GM04503 (cell line): ENCODE data around the gene UVRAG.
"Not testable (repeated sequence)": the region's sequence is repeated elsewhere in the genome, so short reads cannot be mapped to it uniquely, and the experiment has no call there.

Source experiments
- DNase-seq: peaks from one replicate; pipeline ENCODE4 v3.0.0-alpha.2; 2012; ENCODE audit warnings: low read depth

Gene UVRAG

GRCh38 chr11:75879737-75880136 lies 64.7 kb downstream of the UVRAG start:
- no peak for DNase-seq

DNA sequence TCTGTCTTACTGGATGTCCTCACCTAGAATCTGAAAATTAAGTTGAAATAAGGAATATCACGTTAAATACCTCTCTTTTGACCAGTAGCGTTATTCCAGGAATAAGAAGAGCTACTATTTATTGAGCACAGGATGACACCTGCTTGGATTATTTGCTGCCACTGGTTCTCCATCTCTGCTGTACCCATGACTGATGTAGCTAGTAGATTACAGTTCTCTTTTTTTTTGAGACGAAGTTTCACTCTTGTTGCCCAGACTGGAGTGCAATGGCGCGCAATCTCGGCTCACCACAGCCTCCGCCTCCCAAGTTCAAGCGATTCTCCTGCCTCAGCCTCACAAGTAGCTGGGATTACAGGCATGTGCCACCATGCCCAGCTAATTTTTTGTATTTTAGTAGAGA lies 65.3 kb downstream of the UVRAG start:
- DNase-seq: not testable (repeated sequence)

GRCh38 chr11:75884321-75884720 lies 69.3 kb downstream of the UVRAG start:
- DNase-seq: no peak

GRCh38 chr11:75888416-75888815 lies 73.4 kb downstream of the UVRAG start:
- DNase-seq: no peak

- no peak for DNase-seq
Measured at GRCh38 chr11:75891947-75892739, 77.1 kb downstream of the UVRAG start.

GRCh38 chr11:75893251-75893650 lies 78.2 kb downstream of the UVRAG start:
- no peak for DNase-seq

DNA sequence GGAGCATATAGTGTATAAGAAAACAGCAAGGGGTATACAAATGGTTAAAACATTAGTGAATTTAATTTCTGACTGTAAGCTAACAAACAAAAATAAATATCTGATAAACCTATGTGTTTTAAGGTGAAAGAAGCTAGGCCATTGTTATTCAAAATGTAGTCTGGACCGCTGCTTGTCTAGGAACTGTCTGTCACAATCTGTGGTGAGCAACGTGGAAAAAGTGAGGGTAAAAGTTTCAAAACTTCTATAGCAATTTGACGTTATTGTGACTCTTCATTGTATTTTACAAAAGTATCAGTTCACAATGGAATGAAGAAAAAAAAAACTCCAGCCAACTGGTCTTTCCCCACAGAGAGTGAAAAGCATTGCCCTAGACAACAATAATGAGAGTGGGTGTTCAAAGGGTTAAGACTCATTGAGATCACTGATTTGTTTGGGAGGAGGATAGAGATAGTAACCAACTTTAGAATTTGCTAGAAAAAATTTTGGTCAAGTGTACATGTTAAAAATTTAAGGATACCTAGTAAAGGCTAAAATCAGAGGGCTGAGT lies 79.1 kb downstream of the UVRAG start:
- no peak for DNase-seq

- DNase-seq: peak; percentile 14
Measured at GRCh38 chr11:75896843-75897419, 81.9 kb downstream of the UVRAG start.

DNA sequence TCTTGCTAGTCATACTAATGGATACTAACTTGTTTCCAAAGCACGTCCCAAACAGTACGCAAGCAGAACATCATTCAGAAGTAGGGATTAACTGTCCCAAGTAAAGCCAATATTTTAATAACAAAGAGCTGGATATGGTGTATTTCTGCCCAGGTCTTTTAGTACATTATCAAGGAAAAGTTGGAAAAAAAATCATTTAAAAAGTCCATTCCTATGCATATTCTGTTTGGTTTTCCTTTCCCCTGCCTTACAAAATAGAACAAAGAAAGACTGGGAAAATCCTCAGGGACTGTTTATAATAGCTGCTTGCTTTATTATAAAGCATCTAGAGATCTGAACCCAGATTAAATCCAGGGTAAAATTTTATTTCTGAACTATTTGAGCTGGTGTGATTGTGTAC lies 83.9 kb downstream of the UVRAG start:
- DNase-seq: no peak

GRCh38 chr11:75899806-75900205 lies 84.8 kb downstream of the UVRAG start:
- no peak for DNase-seq

GRCh38 chr11:75900848-75901247 lies 85.8 kb downstream of the UVRAG start:
- no peak for DNase-seq

DNA sequence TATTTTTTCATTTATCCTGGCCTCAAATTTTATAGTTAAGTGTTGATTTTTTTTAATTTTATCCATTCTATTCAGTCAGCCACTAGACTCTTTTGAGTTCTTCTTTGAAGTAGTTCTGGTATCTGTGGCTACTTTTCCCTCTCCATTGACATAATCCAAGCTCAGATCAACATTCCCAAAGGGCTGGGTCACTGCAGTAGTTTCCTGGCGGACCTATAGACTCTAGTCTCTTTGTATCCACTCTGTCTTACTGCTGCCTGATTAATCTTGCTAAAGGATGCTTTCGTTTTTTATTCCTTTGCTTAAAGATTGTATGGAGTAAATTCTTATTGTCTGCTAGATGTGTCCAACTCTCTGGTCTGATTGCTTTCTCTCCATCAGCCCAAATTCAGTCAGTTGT lies 87.6 kb downstream of the UVRAG start:
- no peak for DNase-seq

GRCh38 chr11:75903276-75903675 lies 88.3 kb downstream of the UVRAG start:
- DNase-seq: no peak

DNA sequence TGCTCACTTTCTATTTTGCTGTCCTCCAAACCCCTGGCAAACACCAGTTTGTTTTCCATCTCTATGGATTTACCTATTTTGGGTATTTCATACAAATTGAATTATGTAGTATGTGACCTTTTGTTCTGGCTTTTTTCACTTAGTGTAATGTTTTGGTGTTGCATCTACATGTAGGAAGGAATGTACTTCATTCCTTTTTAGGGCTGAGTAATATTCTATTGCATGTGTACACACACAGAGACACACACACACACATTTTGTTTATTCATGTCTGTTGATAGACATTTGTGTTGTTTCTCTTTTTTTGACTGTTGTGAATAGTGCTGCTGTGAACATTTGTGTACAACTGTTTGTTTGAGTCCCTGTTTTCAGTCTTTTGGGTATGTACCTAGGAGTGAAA lies 90.4 kb downstream of the UVRAG start:
- DNase-seq: no peak

- DNase-seq: no peak
Measured at GRCh38 chr11:75907906-75908527, 93.0 kb downstream of the UVRAG start.

DNA sequence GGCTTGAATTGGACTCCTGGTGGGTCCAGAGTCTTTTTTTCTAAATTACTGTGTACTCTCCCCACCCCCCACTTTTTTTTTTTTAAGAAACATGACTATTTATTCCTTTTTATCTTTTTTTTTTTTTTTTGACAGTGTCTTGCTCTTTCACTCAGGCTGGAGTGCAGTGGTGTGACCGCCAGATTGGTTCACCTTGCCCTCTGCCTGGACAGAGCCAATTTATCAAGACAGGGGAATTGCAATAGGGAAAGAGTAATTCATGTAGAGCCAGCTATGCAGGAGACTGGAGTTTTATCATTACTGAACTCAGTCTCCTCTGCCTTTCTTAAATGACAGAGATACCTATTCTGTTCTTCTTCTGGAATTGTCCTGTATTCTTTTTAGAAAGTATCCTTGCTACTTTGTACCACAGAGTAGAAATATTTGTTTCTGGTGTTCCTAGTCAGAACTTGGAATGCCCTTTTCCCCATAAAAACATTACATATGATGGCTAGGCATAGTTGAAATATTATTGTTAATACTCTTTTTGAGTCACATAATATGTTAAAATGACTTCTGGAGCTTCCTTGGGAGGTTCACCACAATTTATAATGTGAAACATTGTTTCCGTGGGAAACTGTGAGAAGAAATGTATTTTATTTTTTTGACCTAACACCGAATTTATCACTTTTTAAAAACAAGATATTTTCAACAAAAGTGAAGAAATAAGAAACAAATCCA lies 95.6 kb downstream of the UVRAG start:
- DNase-seq: no peak

DNA sequence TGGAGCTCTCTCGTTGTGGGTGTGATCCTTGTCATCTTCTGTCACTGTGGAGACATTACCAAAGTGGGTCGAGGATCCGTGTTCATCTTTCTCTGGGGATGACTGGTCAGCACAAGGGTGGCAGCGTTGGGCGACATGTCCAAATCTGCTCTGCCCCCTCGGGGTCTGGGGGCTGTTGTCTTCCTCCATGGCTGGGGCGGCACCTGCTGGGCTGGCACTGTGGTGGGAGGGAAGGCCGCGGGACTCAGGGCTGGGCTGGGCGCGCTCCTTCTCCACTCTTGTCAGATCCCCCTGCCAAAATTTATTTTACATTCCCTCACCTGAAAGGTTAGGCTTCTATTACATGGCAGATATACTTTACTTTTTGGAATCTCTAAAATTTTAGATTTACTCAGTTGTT lies 96.4 kb downstream of the UVRAG start:
- DNase-seq: no peak

DNA sequence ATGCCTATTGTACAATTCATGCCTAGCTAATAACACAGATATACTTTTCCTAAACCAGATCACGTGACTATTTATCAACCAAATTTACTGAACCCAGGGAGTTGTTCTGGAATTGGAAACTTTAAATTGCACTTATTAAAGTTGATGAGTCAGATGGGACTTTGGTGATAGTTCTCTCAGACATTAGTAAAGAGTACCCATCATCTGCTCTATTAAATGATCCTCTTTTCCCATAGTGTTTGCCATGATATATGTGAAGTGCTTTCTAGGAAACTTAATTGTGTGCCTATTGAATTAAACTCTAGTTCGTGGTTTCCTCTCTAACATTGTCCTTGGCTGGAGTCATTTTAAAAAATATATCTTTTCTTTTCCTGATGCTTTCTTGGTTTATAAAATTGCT lies 99.0 kb downstream of the UVRAG start:
- DNase-seq: no peak

DNA sequence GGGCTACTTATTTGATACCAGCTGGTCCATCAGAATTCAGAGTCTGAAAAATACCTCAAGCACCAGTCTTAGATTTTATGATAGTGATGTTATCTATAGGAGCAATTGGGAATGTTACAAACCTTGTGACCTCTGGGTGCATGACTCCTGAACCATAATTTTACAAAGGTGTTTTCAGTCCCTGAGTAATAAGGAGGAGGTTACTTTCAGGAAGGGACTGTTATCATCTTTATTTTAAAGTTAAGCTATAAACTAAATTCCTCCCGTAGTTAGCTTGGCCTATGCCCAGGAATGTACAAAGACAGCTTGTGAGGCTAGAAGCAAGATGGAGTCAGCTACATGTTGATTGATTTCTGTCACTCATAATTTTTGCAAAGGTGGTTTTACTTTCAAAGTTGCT lies 101.9 kb downstream of the UVRAG start:
- no peak for DNase-seq

GRCh38 chr11:75918331-75918730 lies 103.3 kb downstream of the UVRAG start:
- DNase-seq: no peak

GRCh38 chr11:75919525-75919924 lies 104.5 kb downstream of the UVRAG start:
- DNase-seq: no peak

- no peak for DNase-seq
Measured at GRCh38 chr11:75920848-75921247, 105.8 kb downstream of the UVRAG start.

DNA sequence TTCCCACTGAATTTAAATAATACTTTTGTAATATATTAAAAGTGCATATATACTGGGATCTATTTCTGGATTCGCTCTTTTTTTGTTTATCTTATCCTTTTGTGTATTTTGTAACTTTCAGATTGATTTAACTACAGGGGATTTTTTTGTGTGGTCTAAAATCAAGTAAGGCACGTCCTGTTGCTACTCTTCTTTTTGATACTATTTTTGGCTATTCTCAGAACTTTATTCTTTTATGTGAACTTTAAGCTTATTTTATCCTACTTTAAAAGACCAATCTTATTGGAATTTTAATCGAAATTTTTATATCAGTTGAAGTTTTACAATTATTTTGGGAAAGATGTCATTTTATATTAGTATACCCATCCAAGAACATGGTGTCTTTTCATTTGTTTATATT lies 106.8 kb downstream of the UVRAG start:
- DNase-seq: no peak
